ENCODE data around the gene GPBAR1. TPM values are rescaled to one million over a fixed set of nuclear protein-coding genes. Genes with fewer than 3 reads are reported as not detected.
"Not testable (repeated sequence)": the region's sequence is repeated elsewhere in the genome, so short reads cannot be mapped to it uniquely, and the experiment has no call there.

Gene GPBAR1
- total and polyA plus RNA-seq, 9 of the 15 experiments (the other 6 are each of a cell fraction or from before 2014, with no cell fraction given): not detected

- Histone ChIP-seq H4K20me1 (replicated peaks; ENCODE audit: control insufficient read depth, insufficient read depth, low read length) (no peaks in the 10 kb centered on the region), H3K9me3 (replicated peaks; ENCODE audit: control insufficient read depth, insufficient read depth, low read depth, low read length) (no peaks in the 10 kb centered on the region), H3K4me3 (no peak overlapping the region), H2AFZ (ENCODE audit: low read depth, low read length) (peak overlapping the region; percentile 78; the same call in 1 of the 2 replicates), H3K36me3 (ENCODE audit: control insufficient read depth, insufficient read depth, low read length) (no peaks in the 10 kb centered on the region), H3K4me1 (replicated peaks in 1 of 2; ENCODE audit: control insufficient read depth in 2 of 2, insufficient read depth in 2 of 2, low read length in 2 of 2) (peaks cover 4 to 12% of the 10 kb centered on the region in 2 experiments; a peak in 4 of 5 replicates), H3K79me2 (ENCODE audit: control insufficient read depth, insufficient read depth, low read length) (no peaks in the 10 kb centered on the region), H3K9me1 (ENCODE audit: control insufficient read depth, insufficient read depth, low read length) (peaks cover 4% of the 10 kb centered on the region), H3K4me2 (ENCODE audit: insufficient read depth, low read length) (no peak overlapping the region), H3K27ac (ENCODE audit: extremely low read depth, low read depth, low read length) (no peak overlapping the region), H3K27me3 (ENCODE audit: control insufficient read depth in 2 of 2, insufficient read depth in 2 of 2, low read length in 2 of 2) (no peaks in the 10 kb centered on the region), H3K9ac (ENCODE audit: insufficient read depth in 1 of 2, low read depth in 2 of 2, low read length in 2 of 2) (no peak overlapping the region)
- in situ Hi-C loops (cut with MboI): no loop called here
- POLR2A ChIA-PET: interaction anchor here (1.4 kb wide), 1 partner anchor 10 kb away, joined by 3 read pairs; no protein-coding TSS in a partner anchor
- WGBS (ENCODE audit: insufficient coverage, low coverage, missing lambda C conversion rate): 43% methylated on average over 11 of the region's 11 CpGs
- TF ChIP-seq ERF (CRISPR knock-in tag; IDR thresholded peaks at IDR 0.05): no peak
- TF ChIP-seq CTCF (IDR thresholded peaks at IDR 0.05 in 2 of 3, conservative IDR thresholded peaks at IDR 0.05 in 1 of 3; ENCODE audit: insufficient read depth in 2 of 3, low read depth in 1 of 3, low read length in 3 of 3): no peak
- TF ChIP-seq E2F3 (CRISPR knock-in tag; IDR thresholded peaks at IDR 0.05): no peak
- TF ChIP-seq GATAD2A (IDR thresholded peaks at IDR 0.05): no peak
- TF ChIP-seq NFIX (CRISPR knock-in tag; IDR thresholded peaks at IDR 0.05; ENCODE audit: low read depth): no peak
- no peak for TF ChIP-seq POLR2A (conservative IDR thresholded peaks at IDR 0.05)
- TF ChIP-seq ARID1B (IDR thresholded peaks at IDR 0.05): no peak
- no peak; the same call in 2 of the 3 replicates for ATAC-seq
- DNase-seq (ENCODE audit: extremely low read depth in 1 of 4, low spot score in 3 of 4): no peak
- CTCF ChIA-PET (ENCODE audit: low intra/inter-chr PET ratio): no interaction called here
- intact Hi-C loops (cut with micrococcal nuclease): no loop called here
- no peak for FAIRE-seq
- BruUV-seq (replicated peaks): no TSS peak
These were observed 50.2 kb downstream of the GPBAR1 start for GRCh38 chr2:218310853-218311540.

GRCh38 chr2:218311541-218312266 is 50.9 kb downstream of the GPBAR1 start:
- H3K4me2 ChIP-seq (ENCODE audit: insufficient read depth, low read length); H3K27ac ChIP-seq (ENCODE audit: extremely low read depth, low read depth, low read length); in situ Hi-C loops (cut with MboI): not testable (repeated sequence)

More at GRCh38 chr2:218311541-218312266, 50.9 kb downstream of the GPBAR1 start:
- H4K20me1 ChIP-seq (replicated peaks; ENCODE audit: control insufficient read depth, insufficient read depth, low read length); H3K36me3 ChIP-seq (ENCODE audit: control insufficient read depth, insufficient read depth, low read length); ATAC-seq; BruUV-seq (replicated peaks); FAIRE-seq; H3K27me3 ChIP-seq (ENCODE audit: control insufficient read depth in 2 of 2, insufficient read depth in 2 of 2, low read length in 2 of 2); H3K4me3 ChIP-seq; DNase-seq (ENCODE audit: extremely low read depth in 1 of 4, low spot score in 3 of 4); H3K9me3 ChIP-seq (replicated peaks; ENCODE audit: control insufficient read depth, insufficient read depth, low read depth, low read length); H3K79me2 ChIP-seq (ENCODE audit: control insufficient read depth, insufficient read depth, low read length); H3K9me1 ChIP-seq (ENCODE audit: control insufficient read depth, insufficient read depth, low read length); H3K9ac ChIP-seq (ENCODE audit: insufficient read depth in 1 of 2, low read depth in 2 of 2, low read length in 2 of 2); CTCF ChIA-PET (ENCODE audit: low intra/inter-chr PET ratio); intact Hi-C loops (cut with micrococcal nuclease): not testable (repeated sequence)
- POLR2A ChIA-PET: interaction anchor here (0.6 to 1.4 kb wide), 3 partner anchors 9 to 16 kb away, joined by 3 to 5 read pairs (median 3); no protein-coding TSS in a partner anchor
- 42% methylated on average over 9 of the region's 11 CpGs for WGBS (ENCODE audit: insufficient coverage, low coverage, missing lambda C conversion rate)
- Histone ChIP-seq H2AFZ (ENCODE audit: low read depth, low read length) (peak overlapping the region; percentile 78; the same call in 1 of the 2 replicates), H3K4me1 (replicated peaks in 1 of 2; ENCODE audit: control insufficient read depth in 2 of 2, insufficient read depth in 2 of 2, low read length in 2 of 2) (peaks cover 6 to 17% of the 10 kb centered on the region in 2 experiments)

Measured in K562 (cell line).